GM12878 (cell line): Measurements from ENCODE around the gene ABCB9. TPM values are rescaled to one million over a fixed set of nuclear protein-coding genes. Genes with fewer than 3 reads are reported as not detected.
A peak's percentile ranks its signal among the peaks of the same experiment; 100 is the strongest.

ENCODE experiments used
- ATAC-seq: fragments of 200-7000 bp; cut with Tn5 transposase; 3 replicates; pipeline ENCODE4 v1.9.1; 2020; ENCODE audit warnings: mild to moderate bottlenecking, moderate library complexity
- BruUV-seq: library from RNA; stranded (reverse); fragments of 400-500 nt; replicated peaks from 2 replicates; lab custom pipeline; 2021; lab: Mats Ljungman, UMichigan
- CTCF ChIA-PET: fragments of 300-600 bp; sonication (Branson Sonifier 250); formaldehyde crosslinking; extraction: SDS; loops from one replicate; lab custom pipeline; 2021; ENCODE audit warnings: inconsistent platforms; lab: Yijun Ruan, JAX
- POLR2A ChIA-PET: fragments of 350-600 bp; formaldehyde crosslinking; extraction: SDS; loops from one replicate; lab custom pipeline; 2021; ENCODE audit warnings: inconsistent platforms; lab: Charles Lee
- RAD21 ChIA-PET: fragments of 300-600 bp; sonication (Branson Sonifier 250); formaldehyde crosslinking; loops from one replicate; lab custom pipeline; 2023; ENCODE audit warnings: antibody characterized with exemption; ENCODE audit not compliant: unreplicated experiment; lab: Charles Lee
- SMC1A ChIA-PET: fragments of 300-600 bp; sonication (Branson Sonifier 250); formaldehyde crosslinking; loops from one replicate; lab custom pipeline; 2023; ENCODE audit not compliant: unreplicated experiment, uncharacterized antibody; lab: Charles Lee
- DNase-seq: peaks from one replicate; pipeline ENCODE4 v3.0.0-alpha.2; 2011; ENCODE audit warnings: low read depth, low spot score
- FAIRE-seq: peaks from 3 replicates; lab custom pipeline; 2011; peaks lifted over from hg19 to GRCh38; lab: Jason Lieb, UNC
- H2AFZ ChIP-seq: 2 replicates; pipeline ENCODE4 v1.6.0; 2011; ENCODE audit warnings: low read depth, low read length, control low read depth; ENCODE audit not compliant: control insufficient read depth
- H3K27ac ChIP-seq: 2 replicates; pipeline ENCODE4 v1.5.1; 2011; ENCODE audit warnings: control low read depth; ENCODE audit not compliant: control insufficient read depth, insufficient read depth
- H3K27me3 ChIP-seq, 2 experiments: replicated peaks in 1 of 2; 2 replicates each; pipeline versions ENCODE4 v1.6.0 to v1.6.1; 2011; ENCODE audit warnings: low read length in 1 of 2; ENCODE audit not compliant: control insufficient read depth in 2 of 2, insufficient read depth in 2 of 2
- H3K36me3 ChIP-seq, 2 experiments: 2 replicates each; pipeline ENCODE4 v1.5.1; 2011; ENCODE audit warnings: low read length in 1 of 2; ENCODE audit not compliant: control insufficient read depth in 2 of 2, insufficient read depth in 2 of 2
- H3K4me1 ChIP-seq: 2 replicates; pipeline ENCODE4 v1.6.1; 2011; ENCODE audit warnings: mild to moderate bottlenecking, low read length, moderate library complexity, mixed read lengths; ENCODE audit not compliant: control insufficient read depth, insufficient read depth
- H3K4me2 ChIP-seq: 2 replicates; pipeline ENCODE4 v1.6.0; 2011; ENCODE audit warnings: control low read depth; ENCODE audit not compliant: control insufficient read depth, insufficient read depth
- H3K4me3 ChIP-seq: fragments of 200-600 bp; sonication (generic); 2 replicates; pipeline ENCODE4 v1.5.1; 2016
- H3K79me2 ChIP-seq: 2 replicates; pipeline ENCODE4 v1.6.0; 2011; ENCODE audit warnings: low read length; ENCODE audit not compliant: control insufficient read depth, insufficient read depth
- H3K9ac ChIP-seq: 2 replicates; pipeline ENCODE4 v1.8.0; 2011; ENCODE audit warnings: low read length, control low read depth, mixed read lengths; ENCODE audit not compliant: control insufficient read depth, insufficient read depth
- H3K9me3 ChIP-seq: replicated peaks from 3 replicates; pipeline ENCODE4 v1.5.1; 2011; ENCODE audit warnings: mild to moderate bottlenecking, low read length; ENCODE audit not compliant: control insufficient read depth, insufficient read depth
- H4K20me1 ChIP-seq: 2 replicates; pipeline ENCODE4 v1.6.0; 2011; ENCODE audit not compliant: control insufficient read depth, insufficient read depth
- ATF7 ChIP-seq: fragments of 450-650 bp; IDR thresholded peaks from 2 replicates; pipeline ENCODE4 v1.6.1; 2016; ENCODE audit warnings: low read depth, mild to moderate bottlenecking
- EZH2 ChIP-seq: IDR thresholded peaks from 2 replicates; pipeline ENCODE4 v1.6.1; 2012; ENCODE audit warnings: low read depth, mild to moderate bottlenecking, control low read depth, inconsistent platforms, low read length, borderline replicate concordance; ENCODE audit not compliant: control insufficient read depth
- GABPA ChIP-seq: IDR thresholded peaks from 2 replicates; pipeline ENCODE4 v1.6.1; 2014; ENCODE audit warnings: antibody characterized with exemption, low read depth, mild to moderate bottlenecking, inconsistent platforms
- IKZF1 ChIP-seq: fragments of 450-650 bp; conservative IDR thresholded peaks from 2 replicates; pipeline ENCODE4 v1.6.1; 2017; ENCODE audit warnings: antibody characterized with exemption, mild to moderate bottlenecking
- IKZF2 ChIP-seq, 2 experiments: fragments of 450-650 bp; IDR thresholded peaks; 2 replicates each; pipeline ENCODE4 v1.6.1; 2017; ENCODE audit warnings: mild to moderate bottlenecking in 2 of 2, moderate library complexity in 2 of 2
- MEF2A ChIP-seq: IDR thresholded peaks from 2 replicates; pipeline ENCODE4 v1.6.1; 2011; ENCODE audit warnings: low read depth, mild to moderate bottlenecking, low read length, moderate library complexity; ENCODE audit not compliant: insufficient read depth
- NR2C2 ChIP-seq: IDR thresholded peaks from 2 replicates; pipeline ENCODE4 v1.6.1; 2011; ENCODE audit warnings: borderline replicate concordance, low read depth; ENCODE audit not compliant: control insufficient read depth, insufficient read length
- POLR2A ChIP-seq: IDR thresholded peaks from 2 replicates; pipeline ENCODE4 v1.6.1; 2011; ENCODE audit warnings: low read depth, mild to moderate bottlenecking, low read length
- ZNF217 ChIP-seq: fragments of 450-650 bp; IDR thresholded peaks from 2 replicates; pipeline ENCODE4 v1.6.1; 2017; ENCODE audit warnings: antibody characterized with exemption, mild to moderate bottlenecking
- ZNF384 ChIP-seq: IDR thresholded peaks from 2 replicates; pipeline ENCODE4 v1.6.1; 2012; ENCODE audit warnings: low read depth, mild to moderate bottlenecking, low read length, improper control_type of control experiment, borderline replicate concordance
- WGBS: methylation state at CpG from one replicate; pipeline ENCODE4 v1.1.6; 2016; ENCODE audit warnings: low lambda C conversion rate; ENCODE audit not compliant: insufficient replicate concordance, insufficient coverage; ENCODE audit errors: missing lambda C conversion rate; 5-methylcytosine and 5-hydroxymethylcytosine counted together
- in situ Hi-C: fragments of 300-500 bp; cut with MboI; formaldehyde crosslinking; loops from 9 replicates; pipeline ENCODE4 v1.14.3; 2018; ENCODE audit warnings: mixed read lengths
- intact Hi-C: fragments of 100-400 bp; cut with micrococcal nuclease; formaldehyde crosslinking; loops from one replicate; pipeline ENCODE4 v1.14.2; 2022; ENCODE audit not compliant: unreplicated experiment
- polyA plus RNA-seq, 11 experiments: library from polyadenylated mRNA; depleted of rRNA in 4 of 11; unstranded in 6 of 11; stranded (reverse) in 5 of 11; fragments of >200 nt; fragmentation: Nextera tagmentation in 4 of 11; fragmentation: Illumina TruSeq in 1 of 11; extraction: Ambion mirVana in 4 of 11; extraction: Trizol in 1 of 11; gene quantifications; 1 replicate in 1 of 11; 2 replicates in 10 of 11; pipeline versions ENCODE4 v1.2.1 to v1.2.3, GENCODE V29; 2011 to 2016; ENCODE audit warnings: inconsistent platforms in 2 of 11, missing spikeins in 2 of 11, low read depth in 1 of 11
- total RNA-seq, 4 experiments: library from RNA; depleted of rRNA in 3 of 4; stranded (reverse); fragments of >200 nt in 3 of 4; fragmentation: Illumina TruSeq in 1 of 4; extraction: Trizol in 1 of 4; gene quantifications; 2 replicates each; pipeline versions ENCODE4 v1.2.1 to v1.2.3, GENCODE V29; 2013 to 2021
- TF ChIP-seq, protein P1 (sequence below): IDR thresholded peaks from 2 replicates; pipeline ENCODE4 v1.6.1; 2012; ENCODE audit warnings: low read depth, low read length, improper control_type of control experiment
- TF ChIP-seq, protein P2 (sequence below): fragments of 450-650 bp; IDR thresholded peaks from 2 replicates; pipeline ENCODE4 v1.6.1; 2017; ENCODE audit warnings: mild to moderate bottlenecking, moderate library complexity
- TF ChIP-seq, protein P3 (sequence below): fragments of 450-650 bp; IDR thresholded peaks from 2 replicates; pipeline ENCODE4 v1.6.1; 2017; ENCODE audit warnings: antibody characterized with exemption, mild to moderate bottlenecking, moderate library complexity

Gene ABCB9
- total and polyA plus RNA-seq, 10 of the 15 experiments (the other 5 are each of a cell fraction or from before 2014, with no cell fraction given): 0.37 to 4.9 (median 3.1) TPM

DNA sequence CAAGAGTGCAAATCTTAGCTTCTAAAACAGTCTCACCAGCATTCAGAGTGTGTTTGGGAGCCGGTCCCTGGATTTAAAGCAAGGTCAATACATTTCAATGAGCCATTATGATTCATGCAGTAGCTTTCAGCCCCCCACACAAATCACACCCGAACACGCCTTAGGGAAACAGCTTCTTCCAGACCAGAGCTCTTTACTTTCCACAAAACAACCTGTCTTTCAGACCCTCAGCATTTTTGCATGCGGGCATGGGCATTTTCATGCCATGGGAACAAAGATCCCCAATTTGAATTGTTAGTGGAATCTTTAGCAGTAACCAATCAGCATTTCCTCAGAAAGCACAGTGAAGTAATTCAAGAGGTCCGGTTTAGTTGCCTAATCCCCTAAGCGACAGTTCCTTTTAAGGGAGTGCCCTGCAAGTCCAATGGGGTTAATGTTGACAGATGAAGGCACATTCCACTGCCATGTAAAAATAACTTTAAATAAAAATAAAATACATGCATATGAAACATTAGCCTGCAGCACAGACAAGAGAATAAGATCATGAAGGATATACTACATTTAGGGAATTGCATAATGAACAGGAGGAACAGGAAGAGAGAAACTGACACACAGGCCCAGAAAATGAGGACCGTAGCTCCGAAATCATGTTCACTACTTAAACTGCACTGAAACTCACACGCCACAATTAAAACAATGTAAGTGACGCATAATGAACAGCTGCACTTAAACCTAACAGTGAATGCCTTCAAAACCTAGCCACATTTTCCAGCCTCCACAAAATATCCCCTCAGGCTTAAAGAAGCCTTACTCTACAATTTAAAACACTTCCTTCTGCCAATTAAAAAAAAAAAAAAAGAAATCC is 74.4 kb downstream of the ABCB9 start:
- DNase-seq: no peak
- TF ChIP-seq IKZF1 (0 out of 2 replicates have a peak, but pooled peaks have one; percentile 49), ATF7 (peak; percentile 49), GABPA (no peak), ZNF384 (0 out of 2 replicates have a peak, but pooled peaks have one; percentile 11), NR2C2 (no peak), IKZF2 (IDR thresholded peaks at IDR 0.05) (peak in 1 of 2 experiments; percentile 35; a peak in 2 of 4 replicates), POLR2A (no peak), ZNF217 (no peak), MEF2A (no peak), EZH2 (no peak)
- TF ChIP-seq, protein P1, sequence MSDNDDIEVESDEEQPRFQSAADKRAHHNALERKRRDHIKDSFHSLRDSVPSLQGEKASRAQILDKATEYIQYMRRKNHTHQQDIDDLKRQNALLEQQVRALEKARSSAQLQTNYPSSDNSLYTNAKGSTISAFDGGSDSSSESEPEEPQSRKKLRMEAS: no peak
- TF ChIP-seq, protein P2, sequence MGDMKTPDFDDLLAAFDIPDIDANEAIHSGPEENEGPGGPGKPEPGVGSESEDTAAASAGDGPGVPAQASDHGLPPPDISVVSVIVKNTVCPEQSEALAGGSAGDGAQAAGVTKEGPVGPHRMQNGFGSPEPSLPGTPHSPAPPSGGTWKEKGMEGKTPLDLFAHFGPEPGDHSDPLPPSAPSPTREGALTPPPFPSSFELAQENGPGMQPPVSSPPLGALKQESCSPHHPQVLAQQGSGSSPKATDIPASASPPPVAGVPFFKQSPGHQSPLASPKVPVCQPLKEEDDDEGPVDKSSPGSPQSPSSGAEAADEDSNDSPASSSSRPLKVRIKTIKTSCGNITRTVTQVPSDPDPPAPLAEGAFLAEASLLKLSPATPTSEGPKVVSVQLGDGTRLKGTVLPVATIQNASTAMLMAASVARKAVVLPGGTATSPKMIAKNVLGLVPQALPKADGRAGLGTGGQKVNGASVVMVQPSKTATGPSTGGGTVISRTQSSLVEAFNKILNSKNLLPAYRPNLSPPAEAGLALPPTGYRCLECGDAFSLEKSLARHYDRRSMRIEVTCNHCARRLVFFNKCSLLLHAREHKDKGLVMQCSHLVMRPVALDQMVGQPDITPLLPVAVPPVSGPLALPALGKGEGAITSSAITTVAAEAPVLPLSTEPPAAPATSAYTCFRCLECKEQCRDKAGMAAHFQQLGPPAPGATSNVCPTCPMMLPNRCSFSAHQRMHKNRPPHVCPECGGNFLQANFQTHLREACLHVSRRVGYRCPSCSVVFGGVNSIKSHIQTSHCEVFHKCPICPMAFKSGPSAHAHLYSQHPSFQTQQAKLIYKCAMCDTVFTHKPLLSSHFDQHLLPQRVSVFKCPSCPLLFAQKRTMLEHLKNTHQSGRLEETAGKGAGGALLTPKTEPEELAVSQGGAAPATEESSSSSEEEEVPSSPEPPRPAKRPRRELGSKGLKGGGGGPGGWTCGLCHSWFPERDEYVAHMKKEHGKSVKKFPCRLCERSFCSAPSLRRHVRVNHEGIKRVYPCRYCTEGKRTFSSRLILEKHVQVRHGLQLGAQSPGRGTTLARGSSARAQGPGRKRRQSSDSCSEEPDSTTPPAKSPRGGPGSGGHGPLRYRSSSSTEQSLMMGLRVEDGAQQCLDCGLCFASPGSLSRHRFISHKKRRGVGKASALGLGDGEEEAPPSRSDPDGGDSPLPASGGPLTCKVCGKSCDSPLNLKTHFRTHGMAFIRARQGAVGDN: no peak
- TF ChIP-seq, protein P3, sequence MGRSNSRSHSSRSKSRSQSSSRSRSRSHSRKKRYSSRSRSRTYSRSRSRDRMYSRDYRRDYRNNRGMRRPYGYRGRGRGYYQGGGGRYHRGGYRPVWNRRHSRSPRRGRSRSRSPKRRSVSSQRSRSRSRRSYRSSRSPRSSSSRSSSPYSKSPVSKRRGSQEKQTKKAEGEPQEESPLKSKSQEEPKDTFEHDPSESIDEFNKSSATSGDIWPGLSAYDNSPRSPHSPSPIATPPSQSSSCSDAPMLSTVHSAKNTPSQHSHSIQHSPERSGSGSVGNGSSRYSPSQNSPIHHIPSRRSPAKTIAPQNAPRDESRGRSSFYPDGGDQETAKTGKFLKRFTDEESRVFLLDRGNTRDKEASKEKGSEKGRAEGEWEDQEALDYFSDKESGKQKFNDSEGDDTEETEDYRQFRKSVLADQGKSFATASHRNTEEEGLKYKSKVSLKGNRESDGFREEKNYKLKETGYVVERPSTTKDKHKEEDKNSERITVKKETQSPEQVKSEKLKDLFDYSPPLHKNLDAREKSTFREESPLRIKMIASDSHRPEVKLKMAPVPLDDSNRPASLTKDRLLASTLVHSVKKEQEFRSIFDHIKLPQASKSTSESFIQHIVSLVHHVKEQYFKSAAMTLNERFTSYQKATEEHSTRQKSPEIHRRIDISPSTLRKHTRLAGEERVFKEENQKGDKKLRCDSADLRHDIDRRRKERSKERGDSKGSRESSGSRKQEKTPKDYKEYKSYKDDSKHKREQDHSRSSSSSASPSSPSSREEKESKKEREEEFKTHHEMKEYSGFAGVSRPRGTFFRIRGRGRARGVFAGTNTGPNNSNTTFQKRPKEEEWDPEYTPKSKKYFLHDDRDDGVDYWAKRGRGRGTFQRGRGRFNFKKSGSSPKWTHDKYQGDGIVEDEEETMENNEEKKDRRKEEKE: no peak

More for the DNA sequence above, 74.4 kb downstream of the ABCB9 start:
- peaks cover 70% of the 10 kb centered on the region for H3K79me2 ChIP-seq
- ChIA-PET SMC1A (interaction anchor here (0.8 to 7.6 kb wide), 16 partner anchors 9 to 341 kb away, joined by 3 to 64 read pairs (median 4); partner anchors contain the start of genes MPHOSPH9 and MTRFR), RAD21 (interaction anchor here (1.1 to 2.0 kb wide), 6 partner anchors 9 to 54 kb away, joined by 3 to 15 read pairs (median 6); no protein-coding TSS in a partner anchor), POLR2A (interaction anchor here (0.5 to 4.5 kb wide), 9 partner anchors 8 to 541 kb away, joined by 3 to 25 read pairs (median 5); partner anchors contain the start of genes KNTC1 and RSRC2), CTCF (interaction anchor here (0.6 to 12.3 kb wide), 9 partner anchors 9 to 98 kb away, joined by 3 to 107 read pairs (median 3); no protein-coding TSS in a partner anchor)
- H3K4me3 ChIP-seq: peak overlapping the region; percentile 26; the same call in 1 of the 2 replicates
- BruUV-seq: TSS peak; percentile 13
- H3K9ac ChIP-seq: no peak overlapping the region
- no peaks in the 10 kb centered on the region; the same call in 1 of the 2 replicates for H4K20me1 ChIP-seq
- WGBS: 76% methylated on average over 10 of the region's 10 CpGs
- H2AFZ ChIP-seq: no peak overlapping the region
- H3K4me2 ChIP-seq: peak overlapping the region; percentile 20; the same call in 1 of the 2 replicates
- in situ Hi-C loops (no loop called here), intact Hi-C loops (loop anchor here (2.0 kb wide), 1 partner anchor 61 kb away; no protein-coding TSS in a partner anchor)
- H3K4me1 ChIP-seq: peaks cover 36% of the 10 kb centered on the region
- H3K36me3 ChIP-seq: no peaks in the 10 kb centered on the region
- no peaks in the 10 kb centered on the region for H3K27me3 ChIP-seq
- H3K9me3 ChIP-seq: no peaks in the 10 kb centered on the region; the same call in 2 of the 3 replicates
- ATAC-seq: 0 out of 3 replicates have a peak, but pooled peaks have one; percentile 1
- no peak overlapping the region for H3K27ac ChIP-seq
- no peak for FAIRE-seq
